ENCODE results near the gene MYCBPAP. TPM values are rescaled to one million over a fixed set of nuclear protein-coding genes. Genes with fewer than 3 reads are reported as not detected.

The MYCBPAP gene
- total RNA-seq, 2 donors from 2014 or later = 0.16 to 0.19 TPM

GRCh38 chr17:50478391-50479381 is 29.6 kb upstream of the MYCBPAP start, which contains the start of gene RSAD1:
Gene RSAD1, plus strand, starts transcription at chr17:50478860. Its CDS starts 25 bp downstream, at chr17:50478885.
- peaks cover 0 to 31% of the 10 kb centered on the region in 2 donors for H3K4me1 ChIP-seq
- H3K27ac ChIP-seq = peak within 1 kb of the TSS; percentile 83 to 88
- peak; percentile 86 for DNase-seq (ENCODE audit: low spot score)
- H3K9me3 ChIP-seq = no peaks in the 10 kb centered on the region
- TF ChIP-seq CTCF (IDR thresholded peaks at IDR 0.05) = peak; percentile 88 to 95
- H3K36me3 ChIP-seq = peaks cover 12% of the 10 kb centered on the region
- no peaks in the 10 kb centered on the region for H3K27me3 ChIP-seq
- H3K4me3 ChIP-seq = peak within 1 kb of the TSS; percentile 69 to 74

GRCh38 chr17:50479522-50480141 is 28.6 kb upstream of the MYCBPAP start:
- no peaks in the 10 kb centered on the region for H3K27me3 ChIP-seq
- H3K9me3 ChIP-seq = no peaks in the 10 kb centered on the region
- peak overlapping the region; percentile 69 to 74 for H3K4me3 ChIP-seq
- peaks cover 0 to 31% of the 10 kb centered on the region in 2 donors for H3K4me1 ChIP-seq
- H3K27ac ChIP-seq = peak overlapping the region; percentile 83 to 88
- peak; percentile 84 for DNase-seq (ENCODE audit: low spot score)
- TF ChIP-seq CTCF (IDR thresholded peaks at IDR 0.05) = peak; percentile 40 to 54
- H3K36me3 ChIP-seq = peaks cover 21% of the 10 kb centered on the region

- no peak for DNase-seq (ENCODE audit: low spot score)
- no peaks in the 10 kb centered on the region for H3K27me3 ChIP-seq
- H3K4me3 ChIP-seq = no peak overlapping the region
- TF ChIP-seq CTCF (IDR thresholded peaks at IDR 0.05) = no peak
- H3K4me1 ChIP-seq = peaks cover 0 to 31% of the 10 kb centered on the region in 2 donors
- H3K36me3 ChIP-seq = peaks cover 27% of the 10 kb centered on the region
- H3K9me3 ChIP-seq = no peaks in the 10 kb centered on the region
- H3K27ac ChIP-seq = peak overlapping the region in 1 of 2 donors; percentile 83
These were observed 28.0 kb upstream of the MYCBPAP start for GRCh38 chr17:50480142-50480764.

GRCh38 chr17:50480854-50481490 is 27.3 kb upstream of the MYCBPAP start:
- peaks cover 33% of the 10 kb centered on the region for H3K36me3 ChIP-seq
- no peaks in the 10 kb centered on the region for H3K27me3 ChIP-seq
- no peak for DNase-seq (ENCODE audit: low spot score)
- H3K4me1 ChIP-seq = peaks cover 0 to 31% of the 10 kb centered on the region in 2 donors
- H3K9me3 ChIP-seq = no peaks in the 10 kb centered on the region
- H3K27ac ChIP-seq = peak overlapping the region in 1 of 2 donors; percentile 79
- no peak overlapping the region for H3K4me3 ChIP-seq
- TF ChIP-seq CTCF (IDR thresholded peaks at IDR 0.05) = no peak

GRCh38 chr17:50481648-50482047 is 26.6 kb upstream of the MYCBPAP start:
- H3K4me1 ChIP-seq = peaks cover 0 to 31% of the 10 kb centered on the region in 2 donors

More at GRCh38 chr17:50481648-50482047, 26.6 kb upstream of the MYCBPAP start:
- peak overlapping the region; percentile 79 to 90 for H3K27ac ChIP-seq
- H3K4me3 ChIP-seq = no peak overlapping the region
- no peak for TF ChIP-seq CTCF (IDR thresholded peaks at IDR 0.05)
- H3K9me3 ChIP-seq = no peaks in the 10 kb centered on the region
- H3K27me3 ChIP-seq = no peaks in the 10 kb centered on the region
- no peak for DNase-seq (ENCODE audit: low spot score)
- H3K36me3 ChIP-seq = peaks cover 33% of the 10 kb centered on the region
